ENCODE measurements around the gene LENEP. TPM values are rescaled to one million over a fixed set of nuclear protein-coding genes. Genes with fewer than 3 reads are reported as not detected.
A peak's percentile ranks its signal among the peaks of the same experiment; 100 is the strongest.
"Not testable (repeated sequence)": the region's sequence is repeated elsewhere in the genome, so short reads cannot be mapped to it uniquely, and the experiment has no call there.

LENEP gene
- total and polyA plus RNA-seq, 2 donors (not counting 1 experiment from before 2014, with no cell fraction given) = not detected

DNA sequence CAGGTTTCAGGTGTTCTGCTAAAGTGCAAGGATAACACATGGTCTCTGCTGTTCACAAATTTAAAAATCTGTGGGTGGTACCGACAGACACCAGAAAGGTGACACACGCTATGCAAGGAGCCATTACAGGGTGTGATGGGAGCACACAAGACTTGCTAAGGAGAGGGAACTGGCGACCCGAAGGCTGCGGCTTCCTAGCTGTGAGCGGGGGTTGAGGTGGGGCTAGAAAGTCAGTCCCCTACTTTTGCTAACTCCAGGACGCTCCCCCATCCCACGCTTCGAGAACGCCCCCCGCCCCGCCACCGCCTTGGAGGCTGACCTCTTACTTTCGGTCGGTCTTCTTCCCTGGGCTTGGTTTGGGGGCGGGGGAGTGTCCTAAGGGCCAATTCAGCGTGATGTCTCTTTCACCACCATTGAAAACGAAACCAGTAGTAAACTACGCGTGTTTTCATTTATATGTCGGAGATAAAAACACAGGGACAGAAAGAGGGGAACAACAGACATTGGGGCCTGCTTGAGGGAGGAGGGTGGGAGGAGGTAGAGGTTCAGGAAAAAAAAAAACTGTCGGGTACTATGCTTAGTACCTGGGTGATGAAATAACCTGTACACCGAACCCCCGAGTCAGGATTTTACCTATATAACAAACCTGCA is 17.9 kb upstream of the LENEP start:
- Histone ChIP-seq H3K4me1 (ENCODE audit: control insufficient read depth, extremely low read depth, insufficient read depth, low read length) (peaks cover 15% of the 10 kb centered on the region), H3K4me2 (ENCODE audit: extremely low read depth, insufficient read depth, low read length) (peak overlapping the region; percentile 99), H3K36me3 (ENCODE audit: control insufficient read depth, insufficient read depth, low read length) (no peaks in the 10 kb centered on the region), H2AFZ (ENCODE audit: low read length) (peak overlapping the region; percentile 37), H3K79me2 (ENCODE audit: control insufficient read depth, insufficient read depth, low read length) (peaks cover 44% of the 10 kb centered on the region), H3K27me3 (ENCODE audit: control insufficient read depth, insufficient read depth, low read length) (no peaks in the 10 kb centered on the region), H3K9ac (ENCODE audit: insufficient read depth, low read length) (peak overlapping the region; percentile 34), H3K9me3 (ENCODE audit: control insufficient read depth, insufficient read depth, low read depth, low read length) (no peaks in the 10 kb centered on the region), H3K27ac (ENCODE audit: insufficient read depth, low read length) (peak overlapping the region; percentile 94), H4K20me1 (ENCODE audit: control insufficient read depth, extremely low read depth, insufficient read depth, low read length) (no peaks in the 10 kb centered on the region), H3K4me3 (replicated peaks in 1 of 4; ENCODE audit: control extremely low read depth in 1 of 4, insufficient read depth in 1 of 4, low read depth in 3 of 4, low read length in 4 of 4) (peak overlapping the region; percentile 39 to 93 (median 70))
- peak; percentile 54 to 64 for DNase-seq (ENCODE audit: low read depth in 2 of 2)
- TF ChIP-seq, protein P1, sequence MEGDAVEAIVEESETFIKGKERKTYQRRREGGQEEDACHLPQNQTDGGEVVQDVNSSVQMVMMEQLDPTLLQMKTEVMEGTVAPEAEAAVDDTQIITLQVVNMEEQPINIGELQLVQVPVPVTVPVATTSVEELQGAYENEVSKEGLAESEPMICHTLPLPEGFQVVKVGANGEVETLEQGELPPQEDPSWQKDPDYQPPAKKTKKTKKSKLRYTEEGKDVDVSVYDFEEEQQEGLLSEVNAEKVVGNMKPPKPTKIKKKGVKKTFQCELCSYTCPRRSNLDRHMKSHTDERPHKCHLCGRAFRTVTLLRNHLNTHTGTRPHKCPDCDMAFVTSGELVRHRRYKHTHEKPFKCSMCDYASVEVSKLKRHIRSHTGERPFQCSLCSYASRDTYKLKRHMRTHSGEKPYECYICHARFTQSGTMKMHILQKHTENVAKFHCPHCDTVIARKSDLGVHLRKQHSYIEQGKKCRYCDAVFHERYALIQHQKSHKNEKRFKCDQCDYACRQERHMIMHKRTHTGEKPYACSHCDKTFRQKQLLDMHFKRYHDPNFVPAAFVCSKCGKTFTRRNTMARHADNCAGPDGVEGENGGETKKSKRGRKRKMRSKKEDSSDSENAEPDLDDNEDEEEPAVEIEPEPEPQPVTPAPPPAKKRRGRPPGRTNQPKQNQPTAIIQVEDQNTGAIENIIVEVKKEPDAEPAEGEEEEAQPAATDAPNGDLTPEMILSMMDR (conservative IDR thresholded peaks at IDR 0.05 in 1 of 2, IDR thresholded peaks at IDR 0.05 in 1 of 2; ENCODE audit: low read depth in 1 of 2, low read length in 2 of 2) = no peak
- TF ChIP-seq EZH2 (IDR thresholded peaks at IDR 0.05; ENCODE audit: low read length, missing control alignments) = no peak

DNA sequence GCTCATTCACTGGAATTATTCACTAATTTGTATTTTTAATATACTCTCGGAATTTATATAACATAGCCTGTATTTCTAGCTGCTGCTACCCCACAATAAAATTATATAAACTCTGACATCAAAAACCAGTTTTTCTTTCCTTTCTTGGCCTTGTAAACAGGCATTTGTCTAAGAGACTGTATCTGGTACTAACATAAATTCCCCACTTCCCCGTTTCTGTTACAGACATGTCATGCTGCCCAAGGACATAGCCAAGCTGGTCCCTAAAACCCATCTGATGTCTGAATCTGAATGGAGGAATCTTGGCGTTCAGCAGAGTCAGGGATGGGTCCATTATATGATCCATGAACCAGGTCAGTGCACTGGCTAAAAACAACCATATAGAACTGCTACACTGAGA is 15.6 kb upstream of the LENEP start:
- peaks cover 37% of the 10 kb centered on the region for H3K79me2 ChIP-seq (ENCODE audit: control insufficient read depth, insufficient read depth, low read length)
- H3K27ac ChIP-seq (ENCODE audit: insufficient read depth, low read length); H3K4me3 ChIP-seq (replicated peaks in 1 of 4; ENCODE audit: control extremely low read depth in 1 of 4, insufficient read depth in 1 of 4, low read depth in 3 of 4, low read length in 4 of 4); DNase-seq (ENCODE audit: low read depth in 2 of 2); H3K4me2 ChIP-seq (ENCODE audit: extremely low read depth, insufficient read depth, low read length); H3K9ac ChIP-seq (ENCODE audit: insufficient read depth, low read length); H2AFZ ChIP-seq (ENCODE audit: low read length); H3K9me3 ChIP-seq (ENCODE audit: control insufficient read depth, insufficient read depth, low read depth, low read length); H3K4me1 ChIP-seq (ENCODE audit: control insufficient read depth, extremely low read depth, insufficient read depth, low read length); H4K20me1 ChIP-seq (ENCODE audit: control insufficient read depth, extremely low read depth, insufficient read depth, low read length); H3K36me3 ChIP-seq (ENCODE audit: control insufficient read depth, insufficient read depth, low read length); H3K27me3 ChIP-seq (ENCODE audit: control insufficient read depth, insufficient read depth, low read length): not testable (repeated sequence)

DNA sequence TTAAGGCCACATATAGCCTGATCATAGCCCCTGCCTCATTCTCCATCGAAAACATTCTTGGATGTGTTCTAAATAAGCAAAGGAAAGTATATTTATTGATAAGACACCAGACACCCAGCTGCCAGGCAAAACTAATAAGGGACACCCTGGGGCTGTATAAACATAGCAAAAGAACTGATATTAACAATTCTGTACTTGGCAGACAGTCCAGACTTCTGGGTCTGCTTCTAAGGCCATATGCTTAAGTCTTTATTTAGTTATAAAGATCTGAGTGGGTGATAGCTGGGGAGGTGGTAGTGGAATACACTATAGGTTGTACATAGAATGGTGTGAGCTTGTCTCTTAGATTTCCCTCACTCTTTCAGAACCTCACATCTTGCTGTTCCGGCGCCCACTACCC is 15.0 kb upstream of the LENEP start:
- no peaks in the 10 kb centered on the region for H3K27me3 ChIP-seq (ENCODE audit: control insufficient read depth, insufficient read depth, low read length)
- DNase-seq (ENCODE audit: low read depth in 2 of 2) = no peak
- peaks cover 38% of the 10 kb centered on the region for H3K79me2 ChIP-seq (ENCODE audit: control insufficient read depth, insufficient read depth, low read length)
- H3K4me2 ChIP-seq (ENCODE audit: extremely low read depth, insufficient read depth, low read length) = no peak overlapping the region
- no peak overlapping the region for H2AFZ ChIP-seq (ENCODE audit: low read length)
- H3K36me3 ChIP-seq (ENCODE audit: control insufficient read depth, insufficient read depth, low read length) = no peaks in the 10 kb centered on the region
- no peak overlapping the region for H3K27ac ChIP-seq (ENCODE audit: insufficient read depth, low read length)
- no peak overlapping the region for H3K4me3 ChIP-seq (replicated peaks in 1 of 4; ENCODE audit: control extremely low read depth in 1 of 4, insufficient read depth in 1 of 4, low read depth in 3 of 4, low read length in 4 of 4)
- H3K4me1 ChIP-seq (ENCODE audit: control insufficient read depth, extremely low read depth, insufficient read depth, low read length) = peaks cover 4% of the 10 kb centered on the region
- no peaks in the 10 kb centered on the region for H3K9me3 ChIP-seq (ENCODE audit: control insufficient read depth, insufficient read depth, low read depth, low read length)
- no peak overlapping the region for H3K9ac ChIP-seq (ENCODE audit: insufficient read depth, low read length)
- no peaks in the 10 kb centered on the region for H4K20me1 ChIP-seq (ENCODE audit: control insufficient read depth, extremely low read depth, insufficient read depth, low read length)
- no peak for TF ChIP-seq EZH2 (IDR thresholded peaks at IDR 0.05; ENCODE audit: low read length, missing control alignments)
- TF ChIP-seq, protein P1 (conservative IDR thresholded peaks at IDR 0.05 in 1 of 2, IDR thresholded peaks at IDR 0.05 in 1 of 2; ENCODE audit: low read depth in 1 of 2, low read length in 2 of 2) = no peak
